Measurements from ENCODE around the gene TGFB1. TPM values are rescaled to one million over a fixed set of nuclear protein-coding genes. Genes with fewer than 3 reads are reported as not detected.

TGFB1 gene
- total RNA-seq, 1 experiment from 2014 or later = 54.6 TPM

- no peak for ATAC-seq
- BruUV-seq (replicated peaks) = no TSS peak
- ChIA-PET CTCF (no interaction called here), POLR2A (no interaction called here), RAD21 (ENCODE audit: low non-redundant PET in 1 of 2, low total read pairs in 2 of 2, uncharacterized antibody in 2 of 2, unreplicated experiment in 2 of 2) (no interaction called here)
- Histone ChIP-seq H3K36me3 (ENCODE audit: control insufficient read depth in 1 of 2, insufficient read depth in 2 of 2, low read length in 2 of 2) (peaks cover 7 to 29% of the 10 kb centered on the region in 2 experiments; a peak in 2 of 4 replicates), H3K4me2 (ENCODE audit: low read length) (peak overlapping the region; percentile 95), H3K9me3 (ENCODE audit: control insufficient read depth in 1 of 2, insufficient read depth in 1 of 2, low read depth in 1 of 2, low read length in 2 of 2) (no peaks in the 10 kb centered on the region), H3K27me3 (ENCODE audit: insufficient read depth, low read length) (no peaks in the 10 kb centered on the region), H3K79me2 (ENCODE audit: insufficient read depth, low read length) (peaks cover 33% of the 10 kb centered on the region), H4K20me1 (ENCODE audit: insufficient read depth) (peaks cover 4% of the 10 kb centered on the region; the same call in 1 of the 2 replicates), H2AFZ (ENCODE audit: low read depth, low read length, poor library complexity, severe bottlenecking) (no peak overlapping the region), H3K27ac (ENCODE audit: low read depth, low read length) (no peak overlapping the region), H3K9ac (ENCODE audit: low read length) (no peak overlapping the region), H3K4me1 (ENCODE audit: control insufficient read depth in 1 of 2, insufficient read depth in 2 of 2, low read length in 2 of 2) (peaks cover 12 to 25% of the 10 kb centered on the region in 2 experiments), H3K9me2 (ENCODE audit: insufficient read depth) (no peaks in the 10 kb centered on the region), H3K4me3 (replicated peaks in 1 of 2; ENCODE audit: low read depth in 1 of 2, low read length in 2 of 2) (peak overlapping the region in 1 of 2 experiments; percentile 92; a peak in 1 of 4 replicates)
- TF ChIP-seq SP1 (IDR thresholded peaks at IDR 0.05; ENCODE audit: low read depth) = no peak
- TF ChIP-seq ZFX (IDR thresholded peaks at IDR 0.05) = no peak
- no peak for TF ChIP-seq RAD21 (IDR thresholded peaks at IDR 0.05; ENCODE audit: low read depth)
- no peak for TF ChIP-seq REST (IDR thresholded peaks at IDR 0.05; ENCODE audit: low read depth)
- no peak for TF ChIP-seq ZNF274 (IDR thresholded peaks at IDR 0.05; ENCODE audit: low read depth, low read length)
- no peak for TF ChIP-seq MAX (IDR thresholded peaks at IDR 0.05)
- no peak for TF ChIP-seq EZH2phosphoT487 (IDR thresholded peaks at IDR 0.05; ENCODE audit: borderline replicate concordance)
- TF ChIP-seq CBX3 (IDR thresholded peaks at IDR 0.05; ENCODE audit: low read depth) = no peak
- DNase-seq (ENCODE audit: low read depth, low spot score) = no peak
- intact Hi-C loops (cut with micrococcal nuclease) = loop anchor here (2.0 kb wide), 1 partner anchor 39 kb away; no protein-coding TSS in a partner anchor
These were observed 42.1 kb downstream of the TGFB1 start for GRCh38 chr19:41311613-41312012.
